Esophagus muscularis mucosa (tissue), 4 donors: ENCODE data around the gene LARGE1. TPM values are rescaled to one million over a fixed set of nuclear protein-coding genes. Genes with fewer than 3 reads are reported as not detected.

Experiments
- DNase-seq: peaks from one replicate; pipeline ENCODE4 v3.0.0-alpha.2; 2017; ENCODE audit errors: extremely low spot score
- H3K27ac ChIP-seq, 4 donors: fragments of 200-600 bp; sonication (generic); replicated peaks in 1 of 4; 1 replicate in 3 of 4; 2 replicates in 1 of 4; pipeline ENCODE4 v1.5.1; 2016 to 2019; ENCODE audit warnings: mild to moderate bottlenecking in 1 of 4
- H3K27me3 ChIP-seq, 4 donors: fragments of 200-600 bp; sonication (generic); one replicate each; pipeline versions ENCODE4 v1.5.1 to v1.6.0; 2016 to 2019
- H3K36me3 ChIP-seq, 4 donors: fragments of 200-600 bp; sonication (generic); one replicate each; pipeline ENCODE4 v1.5.1; 2016 to 2019
- H3K4me1 ChIP-seq, 4 donors: fragments of 200-600 bp; sonication (generic); one replicate each; pipeline ENCODE4 v1.5.1; 2016 to 2019
- H3K4me3 ChIP-seq, 4 donors: fragments of 200-600 bp; sonication (generic); 1 replicate in 2 of 4; 2 replicates in 2 of 4; pipeline ENCODE4 v1.5.1; 2016 to 2019; ENCODE audit warnings: mild to moderate bottlenecking in 4 of 4, moderate library complexity in 1 of 4
- H3K9me3 ChIP-seq, 4 donors: fragments of 200-600 bp; sonication (generic); 1 replicate in 3 of 4; 2 replicates in 1 of 4; pipeline ENCODE4 v1.5.1; 2016 to 2019
- EP300 ChIP-seq: sonication (generic); formaldehyde crosslinking; IDR thresholded peaks from one replicate; pipeline ENCODE4 v1.6.1; 2017; ENCODE audit warnings: antibody characterized with exemption
- POLR2A ChIP-seq: fragments of 450-650 bp; IDR thresholded peaks from one replicate; pipeline ENCODE4 v1.6.1; 2017; ENCODE audit warnings: antibody characterized with exemption, moderate library complexity, mild to moderate bottlenecking, low read depth
- POLR2AphosphoS5 ChIP-seq, 2 donors: sonication (generic); formaldehyde crosslinking; IDR thresholded peaks; one replicate each; pipeline ENCODE4 v1.6.1; 2017; ENCODE audit warnings: antibody characterized with exemption in 2 of 2
- WGBS: methylation state at CpG from one replicate; pipeline ENCODE4 v1.1.5; 2018; 5-methylcytosine and 5-hydroxymethylcytosine counted together
- intact Hi-C: fragments of 100-400 bp; cut with DNase I; formaldehyde crosslinking; loops from one replicate; pipeline ENCODE4 v1.15.1; 2023
- total RNA-seq, 4 donors: library from RNA; depleted of rRNA; stranded (reverse); fragments of >200 nt; gene quantifications; one replicate each; pipeline versions ENCODE4 v1.1.0 to v1.2.1, GENCODE V29; 2016
- TF ChIP-seq, protein P1 (sequence below), 3 experiments: fragments of 200-600 bp in 2 of 3; fragments of 450-650 bp in 1 of 3; sonication (generic) in 2 of 3; IDR thresholded peaks; one replicate each; pipeline ENCODE4 v1.5.1; 2017 to 2019; ENCODE audit warnings: antibody characterized with exemption in 3 of 3, mild to moderate bottlenecking in 2 of 3, moderate library complexity in 1 of 3

Gene LARGE1
- total RNA-seq, 4 donors from 2014 or later: 29.9 to 48.4 (median 32.4) TPM

DNA sequence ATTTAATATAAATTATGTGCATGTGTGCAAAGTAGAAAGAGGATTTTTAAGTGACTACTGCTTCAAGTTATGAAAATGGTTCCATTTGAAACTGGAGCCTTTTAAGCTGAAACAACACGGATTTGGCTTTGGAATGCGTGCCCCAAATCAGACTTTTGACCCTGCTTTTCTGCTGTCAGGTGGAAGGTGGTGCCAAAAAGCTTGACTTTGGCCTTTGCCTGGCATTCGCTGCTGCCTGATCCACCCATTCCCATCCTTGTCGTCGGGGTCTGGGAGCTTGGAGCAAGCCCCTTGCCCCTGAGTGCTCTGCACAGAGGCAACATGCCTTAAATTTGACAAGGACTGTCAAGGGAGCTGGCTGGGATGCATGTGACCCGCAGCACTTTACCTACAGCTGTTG, 526.8 kb downstream of the LARGE1 start:
- TF ChIP-seq EP300: no peak
- no peak for DNase-seq
- Histone ChIP-seq H3K4me3 (no peak overlapping the region), H3K4me1 (no peaks in the 10 kb centered on the region), H3K27me3 (no peaks in the 10 kb centered on the region), H3K36me3 (no peaks in the 10 kb centered on the region), H3K27ac (no peak overlapping the region), H3K9me3 (no peaks in the 10 kb centered on the region)
- intact Hi-C loops: no loop called here
- WGBS: 61% methylated on average over 6 of the region's 6 CpGs

DNA sequence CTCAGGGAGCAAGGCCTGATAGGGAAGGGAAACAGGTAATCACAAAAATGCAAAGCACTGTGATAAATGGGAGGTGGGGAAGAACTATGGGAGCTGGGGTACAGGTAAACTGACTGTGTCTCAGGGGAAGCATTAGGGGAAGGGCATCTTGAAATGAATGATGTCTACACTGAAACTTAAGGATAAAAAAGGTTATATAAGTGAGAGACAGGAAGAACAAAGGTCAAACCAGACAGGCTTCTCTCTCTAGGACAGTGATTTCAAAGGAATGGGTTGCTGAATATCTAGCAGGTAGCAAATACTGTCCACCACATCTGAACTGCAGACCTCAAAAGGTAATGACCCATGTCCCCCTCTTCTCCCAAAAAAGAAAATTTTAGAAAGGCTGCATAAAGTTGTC, 529.0 kb downstream of the LARGE1 start:
- H3K4me1 ChIP-seq: no peaks in the 10 kb centered on the region
- intact Hi-C loops: no loop called here
- H3K27me3 ChIP-seq: no peaks in the 10 kb centered on the region
- H3K4me3 ChIP-seq: no peak overlapping the region
- no peaks in the 10 kb centered on the region for H3K9me3 ChIP-seq
- TF ChIP-seq POLR2AphosphoS5 (IDR thresholded peaks at IDR 0.05): no peak
- TF ChIP-seq, protein P1, sequence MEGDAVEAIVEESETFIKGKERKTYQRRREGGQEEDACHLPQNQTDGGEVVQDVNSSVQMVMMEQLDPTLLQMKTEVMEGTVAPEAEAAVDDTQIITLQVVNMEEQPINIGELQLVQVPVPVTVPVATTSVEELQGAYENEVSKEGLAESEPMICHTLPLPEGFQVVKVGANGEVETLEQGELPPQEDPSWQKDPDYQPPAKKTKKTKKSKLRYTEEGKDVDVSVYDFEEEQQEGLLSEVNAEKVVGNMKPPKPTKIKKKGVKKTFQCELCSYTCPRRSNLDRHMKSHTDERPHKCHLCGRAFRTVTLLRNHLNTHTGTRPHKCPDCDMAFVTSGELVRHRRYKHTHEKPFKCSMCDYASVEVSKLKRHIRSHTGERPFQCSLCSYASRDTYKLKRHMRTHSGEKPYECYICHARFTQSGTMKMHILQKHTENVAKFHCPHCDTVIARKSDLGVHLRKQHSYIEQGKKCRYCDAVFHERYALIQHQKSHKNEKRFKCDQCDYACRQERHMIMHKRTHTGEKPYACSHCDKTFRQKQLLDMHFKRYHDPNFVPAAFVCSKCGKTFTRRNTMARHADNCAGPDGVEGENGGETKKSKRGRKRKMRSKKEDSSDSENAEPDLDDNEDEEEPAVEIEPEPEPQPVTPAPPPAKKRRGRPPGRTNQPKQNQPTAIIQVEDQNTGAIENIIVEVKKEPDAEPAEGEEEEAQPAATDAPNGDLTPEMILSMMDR (IDR thresholded peaks at IDR 0.05): no peak
- TF ChIP-seq EP300: no peak
- no peak for TF ChIP-seq POLR2A
- DNase-seq: no peak
- no peak overlapping the region for H3K27ac ChIP-seq
- H3K36me3 ChIP-seq: no peaks in the 10 kb centered on the region

DNA sequence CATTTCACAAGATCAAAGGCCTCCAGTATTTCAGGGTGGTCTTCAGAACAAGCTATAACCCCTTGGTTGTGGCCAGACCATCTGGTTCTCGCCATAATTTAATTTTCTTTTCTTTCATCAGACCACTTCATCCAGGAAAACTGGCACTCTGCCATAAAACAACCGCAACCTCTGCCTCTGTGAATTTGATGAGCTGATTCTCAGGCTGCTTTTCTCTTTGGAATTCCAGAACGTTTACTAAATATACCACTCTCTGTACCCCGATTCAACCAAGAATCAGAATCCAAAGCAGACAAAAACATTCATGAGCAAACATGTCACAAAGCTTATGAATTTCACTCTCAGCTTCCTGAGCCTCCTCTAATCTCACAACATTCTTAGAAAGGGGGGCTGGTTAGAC, 530.3 kb downstream of the LARGE1 start:
- H3K9me3 ChIP-seq: no peaks in the 10 kb centered on the region
- no peak overlapping the region for H3K27ac ChIP-seq
- 65% methylated on average over 4 of the region's 4 CpGs for WGBS
- H3K4me1 ChIP-seq: no peaks in the 10 kb centered on the region
- TF ChIP-seq POLR2AphosphoS5 (IDR thresholded peaks at IDR 0.05): no peak
- TF ChIP-seq, protein P1 (IDR thresholded peaks at IDR 0.05): no peak
- TF ChIP-seq POLR2A: no peak
- TF ChIP-seq EP300: no peak
- DNase-seq: no peak
- H3K4me3 ChIP-seq: no peak overlapping the region
- no peaks in the 10 kb centered on the region for H3K27me3 ChIP-seq
- intact Hi-C loops: no loop called here
- no peaks in the 10 kb centered on the region for H3K36me3 ChIP-seq

DNA sequence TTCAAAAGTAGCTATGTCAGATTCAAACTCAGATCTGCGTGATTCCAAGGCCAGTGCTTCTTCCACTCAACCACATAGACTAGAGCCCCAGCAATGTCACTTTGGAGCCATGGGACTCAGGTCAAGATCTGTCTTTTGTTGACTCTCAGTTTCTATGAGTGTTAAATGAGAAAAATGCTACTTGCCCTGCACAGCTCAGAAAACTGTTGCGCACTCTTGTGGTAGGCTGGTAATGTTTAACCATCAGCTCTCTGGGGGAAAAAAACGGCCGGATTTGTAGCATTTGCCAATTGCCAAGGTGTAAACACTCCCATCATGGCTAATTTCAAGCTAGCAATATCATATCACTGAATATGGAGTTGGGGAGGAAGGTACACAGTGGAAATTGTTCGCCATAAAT, 534.0 kb downstream of the LARGE1 start:
- intact Hi-C loops: no loop called here
- no peaks in the 10 kb centered on the region for H3K27me3 ChIP-seq
- H3K36me3 ChIP-seq: peaks cover 8 to 31% (median 23%) of the 10 kb centered on the region in 4 donors
- H3K4me1 ChIP-seq: no peaks in the 10 kb centered on the region
- H3K4me3 ChIP-seq: no peak overlapping the region
- no peaks in the 10 kb centered on the region for H3K9me3 ChIP-seq
- peak; percentile 17 for DNase-seq
- WGBS: 96% methylated on average over 5 of the region's 5 CpGs
- TF ChIP-seq POLR2AphosphoS5 (IDR thresholded peaks at IDR 0.05) (no peak), EP300 (no peak), POLR2A (no peak)
- TF ChIP-seq, protein P1 (IDR thresholded peaks at IDR 0.05): no peak
- H3K27ac ChIP-seq: no peak overlapping the region

DNA sequence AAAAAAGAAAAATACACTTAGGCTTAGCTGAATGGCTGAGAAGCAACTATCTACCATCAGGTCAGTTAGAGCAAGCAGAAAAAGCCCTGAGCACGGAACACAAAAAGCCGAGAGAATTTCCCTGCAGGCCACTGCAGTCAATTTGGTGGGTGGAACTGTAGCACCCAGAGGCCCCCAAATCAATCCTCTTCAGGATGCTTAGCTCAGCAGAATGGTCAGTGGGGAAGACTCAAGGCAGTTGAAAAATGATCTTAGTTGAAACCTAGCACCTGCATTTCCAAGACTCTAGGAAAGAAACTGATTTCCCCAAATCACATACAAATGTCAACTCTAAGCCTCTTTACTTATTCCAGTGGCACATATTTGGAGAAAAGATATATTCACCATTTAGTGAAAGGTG, 534.7 kb downstream of the LARGE1 start:
- Histone ChIP-seq H3K36me3 (peaks cover 8 to 37% (median 24%) of the 10 kb centered on the region in 4 donors), H3K4me3 (no peak overlapping the region)
- 88% methylated on average over 2 of the region's 2 CpGs for WGBS

More for the DNA sequence above, 534.7 kb downstream of the LARGE1 start:
- no peaks in the 10 kb centered on the region for H3K27me3 ChIP-seq
- no peak overlapping the region for H3K27ac ChIP-seq
- DNase-seq: peak; percentile 26
- TF ChIP-seq EP300: no peak
- TF ChIP-seq, protein P1 (IDR thresholded peaks at IDR 0.05): no peak
- no peak for TF ChIP-seq POLR2AphosphoS5 (IDR thresholded peaks at IDR 0.05)
- no peak for TF ChIP-seq POLR2A
- intact Hi-C loops: no loop called here
- H3K9me3 ChIP-seq: no peaks in the 10 kb centered on the region
- no peaks in the 10 kb centered on the region for H3K4me1 ChIP-seq
